Mesendoderm (in vitro differentiated cells): ENCODE measurements around the gene FRMD4A. TPM values are rescaled to one million over a fixed set of nuclear protein-coding genes. Genes with fewer than 3 reads are reported as not detected.

Source experiments
- DNase-seq: peaks from one replicate; pipeline ENCODE4 v3.0.0; 2013
- H2AK5ac ChIP-seq: 2 replicates; pipeline ENCODE4 v1.6.1; 2013; ENCODE audit warnings: low read length, inconsistent platforms
- H2BK120ac ChIP-seq: 2 replicates; pipeline ENCODE4 v1.6.1; 2013; ENCODE audit warnings: low read depth, mild to moderate bottlenecking, low read length, moderate library complexity, mixed read lengths
- H2BK15ac ChIP-seq: replicated peaks from 2 replicates; pipeline ENCODE4 v1.6.1; 2013; ENCODE audit warnings: low read depth, mild to moderate bottlenecking, moderate library complexity
- H2BK5ac ChIP-seq: 2 replicates; pipeline ENCODE4 v1.6.1; 2013; ENCODE audit warnings: low read length, inconsistent platforms
- H3K18ac ChIP-seq: 2 replicates; pipeline ENCODE4 v1.6.1; 2013; ENCODE audit warnings: mild to moderate bottlenecking, low read length, mixed read lengths
- H3K23ac ChIP-seq: one replicate; pipeline ENCODE4 v1.6.1; 2013; ENCODE audit warnings: low read length
- H3K27ac ChIP-seq: 2 replicates; pipeline ENCODE4 v1.5.1; 2013; ENCODE audit warnings: low read depth, mild to moderate bottlenecking, inconsistent platforms, low read length, moderate library complexity
- H3K27me3 ChIP-seq: 2 replicates; pipeline ENCODE4 v1.6.1; 2013; ENCODE audit warnings: low read length, control low read depth, mild to moderate bottlenecking, inconsistent platforms; ENCODE audit not compliant: insufficient read depth, poor library complexity
- H3K36me3 ChIP-seq: 2 replicates; pipeline ENCODE4 v1.6.1; 2013; ENCODE audit warnings: low read length, inconsistent platforms; ENCODE audit not compliant: control insufficient read depth, insufficient read depth
- H3K4ac ChIP-seq: one replicate; pipeline ENCODE4 v1.6.1; 2013; ENCODE audit warnings: low read depth, mild to moderate bottlenecking, low read length, moderate library complexity
- H3K4me1 ChIP-seq: 2 replicates; pipeline ENCODE4 v1.6.1; 2013; ENCODE audit warnings: low read depth, low read length, inconsistent platforms; ENCODE audit not compliant: control insufficient read depth
- H3K4me2 ChIP-seq: 2 replicates; pipeline ENCODE4 v1.6.1; 2013; ENCODE audit warnings: low read length
- H3K4me3 ChIP-seq: 2 replicates; pipeline ENCODE4 v1.5.1; 2013; ENCODE audit warnings: mild to moderate bottlenecking, low read length
- H3K56ac ChIP-seq: one replicate; pipeline ENCODE4 v1.6.1; 2013; ENCODE audit warnings: low read length
- H3K79me1 ChIP-seq: 2 replicates; pipeline ENCODE4 v1.6.1; 2013; ENCODE audit warnings: low read length, inconsistent platforms
- H3K79me2 ChIP-seq: 2 replicates; pipeline ENCODE4 v1.6.1; 2013; ENCODE audit warnings: mild to moderate bottlenecking, low read length; ENCODE audit not compliant: control insufficient read depth, insufficient read depth
- H3K9ac ChIP-seq: 2 replicates; pipeline ENCODE4 v1.6.1; 2013; ENCODE audit warnings: low read length, inconsistent platforms
- H4K5ac ChIP-seq: one replicate; pipeline ENCODE4 v1.6.1; 2013; ENCODE audit warnings: low read length
- H4K8ac ChIP-seq: one replicate; pipeline ENCODE4 v1.6.1; 2013; ENCODE audit warnings: low read depth, mild to moderate bottlenecking, control low read depth, low read length, moderate library complexity
- WGBS: extraction: QIAGEN DNeasy Blood & Tissue Kit; methylation state at CpG from one replicate; pipeline ENCODE4 v1.1.7; 2013; ENCODE audit warnings: low lambda C conversion rate, missing lambda C conversion rate; ENCODE audit not compliant: insufficient coverage; ENCODE audit errors: extremely low coverage; 5-methylcytosine and 5-hydroxymethylcytosine counted together
- polyA plus RNA-seq, 2 experiments: library from polyadenylated mRNA; stranded (reverse); fragments of 200-250 nt; gene quantifications; one replicate each; pipeline ENCODE4 v1.2.3, GENCODE V29; 2013

Gene FRMD4A
- 25.4 TPM for polyA plus RNA-seq (2013, experiment 1 of 2)
- polyA plus RNA-seq (2013, experiment 2 of 2) = 32.2 TPM

DNA sequence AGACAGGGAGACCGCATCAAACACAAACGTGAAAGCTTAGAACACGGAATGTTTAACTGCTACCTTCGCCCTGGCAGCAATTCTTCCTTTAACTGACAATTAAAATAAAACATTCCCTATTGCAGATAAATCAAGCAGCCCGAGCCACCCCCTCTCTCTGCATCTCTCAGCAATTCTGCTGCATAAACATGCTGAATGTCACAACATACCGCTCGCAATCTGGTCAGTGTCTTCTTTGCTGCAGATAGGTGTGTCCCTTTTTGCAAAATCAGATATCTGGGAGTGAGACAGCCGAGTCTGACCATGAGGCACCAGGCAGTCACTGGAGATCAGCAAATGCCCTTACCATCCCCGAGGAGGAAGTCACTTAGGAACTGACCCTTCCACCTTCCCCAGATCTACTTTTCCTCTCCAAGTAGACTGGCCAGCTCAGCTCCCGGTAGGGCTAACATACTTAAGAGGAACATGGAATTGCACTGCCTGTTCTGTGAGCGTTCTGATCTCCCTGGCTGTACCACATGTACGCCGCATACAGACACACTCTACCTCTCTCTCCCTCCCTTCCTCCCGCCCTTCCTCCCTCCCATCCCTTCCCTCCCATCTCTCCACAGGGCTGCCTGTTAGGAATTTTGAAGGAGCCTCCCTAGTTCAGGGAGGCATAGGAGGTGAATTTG lies at the start of gene FRMD4A:
Gene FRMD4A (minus strand): TSS at position 537 of the 674 bp plus-strand sequence.
- Histone ChIP-seq H3K4me1 (peaks cover 3% of the 10 kb centered on the region), H2BK120ac (no peak within 1 kb of the TSS), H3K18ac (no peak within 1 kb of the TSS), H3K9ac (no peak within 1 kb of the TSS), H2AK5ac (no peak within 1 kb of the TSS), H2BK5ac (no peak within 1 kb of the TSS), H3K36me3 (no peaks in the 10 kb centered on the region), H3K79me1 (no peaks in the 10 kb centered on the region), H3K79me2 (no peaks in the 10 kb centered on the region), H4K5ac (no peak within 1 kb of the TSS), H3K23ac (no peak within 1 kb of the TSS), H3K4ac (no peak within 1 kb of the TSS), H2BK15ac (no peak within 1 kb of the TSS), H3K56ac (peak within 1 kb of the TSS; percentile 17), H3K27me3 (no peaks in the 10 kb centered on the region), H3K27ac (no peak within 1 kb of the TSS), H4K8ac (no peak within 1 kb of the TSS), H3K4me3 (no peak within 1 kb of the TSS), H3K4me2 (no peak within 1 kb of the TSS)
- peak; percentile 29 for DNase-seq
- no CpG with 5 or more reads among the region's 14 CpGs for WGBS

GRCh38 chr10:14379556-14380280 lies 49.0 kb upstream of the FRMD4A start:
- no peaks in the 10 kb centered on the region for H3K79me2 ChIP-seq
- no peaks in the 10 kb centered on the region for H3K4me1 ChIP-seq
- no peak overlapping the region for H3K4ac ChIP-seq
- no peak overlapping the region for H3K27ac ChIP-seq
- no peak overlapping the region for H3K18ac ChIP-seq
- H2AK5ac ChIP-seq = no peak overlapping the region
- no peak overlapping the region for H3K56ac ChIP-seq
- no peak overlapping the region for H3K23ac ChIP-seq
- no peak overlapping the region for H2BK120ac ChIP-seq
- H4K8ac ChIP-seq = no peak overlapping the region
- no peak overlapping the region for H3K4me2 ChIP-seq
- H2BK15ac ChIP-seq = no peak overlapping the region
- no peaks in the 10 kb centered on the region for H3K36me3 ChIP-seq
- no peak for DNase-seq
- WGBS = no CpG with 5 or more reads among the region's 8 CpGs
- no peaks in the 10 kb centered on the region for H3K79me1 ChIP-seq
- H4K5ac ChIP-seq = no peak overlapping the region
- no peak overlapping the region for H3K9ac ChIP-seq
- H2BK5ac ChIP-seq = no peak overlapping the region
- no peak overlapping the region for H3K4me3 ChIP-seq
- H3K27me3 ChIP-seq = no peaks in the 10 kb centered on the region

- Histone ChIP-seq H3K9ac (no peak overlapping the region), H3K36me3 (no peaks in the 10 kb centered on the region), H2BK15ac (no peak overlapping the region), H2BK120ac (no peak overlapping the region), H3K18ac (no peak overlapping the region), H3K4me3 (no peak overlapping the region), H3K4me1 (no peaks in the 10 kb centered on the region), H3K4me2 (no peak overlapping the region), H3K27ac (no peak overlapping the region), H3K79me2 (no peaks in the 10 kb centered on the region), H4K5ac (no peak overlapping the region), H3K27me3 (no peaks in the 10 kb centered on the region), H3K23ac (no peak overlapping the region), H3K4ac (no peak overlapping the region), H2AK5ac (no peak overlapping the region), H2BK5ac (no peak overlapping the region), H3K79me1 (no peaks in the 10 kb centered on the region), H4K8ac (no peak overlapping the region), H3K56ac (no peak overlapping the region)
- DNase-seq = peak; percentile 14
- no CpG with 5 or more reads among the region's 6 CpGs for WGBS
These were observed 47.8 kb upstream of the FRMD4A start for GRCh38 chr10:14378387-14378960.

DNA sequence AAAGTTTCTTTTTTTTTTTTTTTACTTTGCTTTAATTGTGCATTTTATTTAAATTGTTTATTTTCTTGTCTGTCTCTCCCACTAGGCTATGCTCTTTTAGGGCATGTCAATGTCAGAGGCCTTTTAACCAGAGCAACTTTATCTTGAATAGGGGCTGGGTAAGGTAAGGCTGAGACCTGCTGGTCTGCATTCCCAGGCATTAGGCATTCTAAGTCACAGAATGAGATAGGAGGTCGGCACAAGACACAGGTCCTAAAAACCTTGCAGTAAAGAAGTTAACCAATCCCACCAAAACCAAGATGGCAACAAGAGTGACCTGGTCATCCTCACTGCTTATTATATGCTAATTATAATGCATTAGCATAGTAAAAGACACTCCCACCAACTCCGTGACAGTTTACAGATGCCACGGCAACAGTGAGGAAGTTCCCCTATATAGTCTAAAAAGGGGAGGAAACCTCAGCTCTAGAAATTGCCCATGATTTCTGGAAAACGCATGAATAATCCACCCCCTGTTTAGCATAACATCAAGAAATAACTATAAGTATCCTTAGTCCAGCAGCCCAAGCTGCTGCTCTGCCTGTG lies 47.0 kb upstream of the FRMD4A start:
- Histone ChIP-seq H3K36me3 (no peaks in the 10 kb centered on the region), H3K79me2 (no peaks in the 10 kb centered on the region), H3K4ac (no peak overlapping the region), H2BK5ac (no peak overlapping the region), H3K79me1 (no peaks in the 10 kb centered on the region), H4K8ac (no peak overlapping the region), H2BK120ac (no peak overlapping the region), H3K23ac (no peak overlapping the region), H3K56ac (no peak overlapping the region), H3K4me3 (no peak overlapping the region), H2BK15ac (no peak overlapping the region), H3K9ac (no peak overlapping the region), H2AK5ac (no peak overlapping the region), H4K5ac (no peak overlapping the region), H3K4me1 (no peaks in the 10 kb centered on the region), H3K18ac (no peak overlapping the region), H3K27me3 (no peaks in the 10 kb centered on the region), H3K4me2 (no peak overlapping the region), H3K27ac (no peak overlapping the region)
- peak; percentile 40 for DNase-seq
- no CpG with 5 or more reads among the region's 4 CpGs for WGBS

DNA sequence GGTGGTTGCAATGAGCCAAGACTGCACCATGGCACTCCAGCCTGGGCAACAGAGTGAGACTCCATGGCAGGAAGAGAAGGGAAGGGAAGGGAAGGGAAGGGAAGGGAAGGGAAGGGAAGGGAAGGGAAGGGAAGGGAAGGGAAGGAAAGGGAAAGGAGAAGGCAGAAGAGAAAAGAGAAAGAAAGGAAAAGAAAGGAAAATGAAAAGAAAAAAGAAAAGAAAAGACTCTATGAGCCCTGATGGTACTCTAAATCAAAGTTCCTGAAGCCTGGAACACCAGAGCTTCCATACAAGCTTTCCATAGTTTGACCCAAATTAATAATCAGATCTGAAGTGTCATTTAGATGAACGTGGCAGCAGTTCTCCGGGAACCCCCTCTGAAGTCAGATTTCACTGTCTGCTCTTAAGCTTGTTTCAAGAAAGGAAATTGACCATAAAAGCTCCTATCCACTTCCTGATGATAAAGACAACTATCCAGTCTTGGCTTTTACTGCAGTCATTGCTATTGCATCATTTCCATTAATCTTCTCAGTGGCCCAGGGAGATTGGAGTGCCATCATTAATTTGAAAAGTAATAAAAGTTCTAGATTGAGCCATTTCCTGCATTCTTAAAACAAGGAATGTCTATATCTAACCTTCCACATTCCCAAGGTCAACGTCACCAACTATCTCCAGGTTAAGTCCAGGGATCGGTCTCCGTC lies 44.2 kb upstream of the FRMD4A start:
- Histone ChIP-seq H3K4me2 (no peak overlapping the region), H3K56ac (no peak overlapping the region), H3K4me1 (no peaks in the 10 kb centered on the region), H3K4ac (no peak overlapping the region), H3K9ac (no peak overlapping the region), H4K5ac (no peak overlapping the region), H4K8ac (no peak overlapping the region), H2AK5ac (no peak overlapping the region), H3K79me2 (no peaks in the 10 kb centered on the region), H3K23ac (no peak overlapping the region), H3K18ac (no peak overlapping the region), H3K36me3 (no peaks in the 10 kb centered on the region), H2BK15ac (no peak overlapping the region), H3K27me3 (no peaks in the 10 kb centered on the region), H2BK5ac (no peak overlapping the region), H3K79me1 (no peaks in the 10 kb centered on the region), H3K27ac (no peak overlapping the region), H2BK120ac (no peak overlapping the region), H3K4me3 (no peak overlapping the region)
- no peak for DNase-seq
- WGBS = no CpG with 5 or more reads among the region's 5 CpGs
